ENCODE data around the gene FKBP14. TPM values are rescaled to one million over a fixed set of nuclear protein-coding genes. Genes with fewer than 3 reads are reported as not detected.

Gene FKBP14
- total RNA-seq, 1 donor from 2014 or later, result 20.3 TPM

DNA sequence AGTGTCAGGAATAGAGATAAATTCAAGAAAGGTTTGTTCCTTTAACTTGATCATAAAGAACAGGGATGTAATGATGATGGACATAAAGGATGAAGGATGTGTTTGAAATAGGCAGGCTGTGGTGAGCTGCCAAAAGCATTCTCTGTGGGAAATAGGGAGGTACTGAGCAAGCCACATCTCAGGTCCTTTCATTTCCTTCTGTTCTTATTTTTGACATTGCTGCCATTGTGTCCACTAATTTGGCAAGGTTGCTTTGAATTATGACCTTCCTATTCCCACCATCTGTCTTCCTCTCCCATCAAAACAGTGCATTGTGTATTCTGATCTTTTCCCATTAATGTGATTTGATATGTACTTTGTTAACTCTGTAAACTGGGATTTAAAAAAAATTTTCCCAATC is 46.4 kb downstream of the FKBP14 start:
- Mint-ChIP-seq H3K9me3 (peaks cover 2% of the 10 kb centered on the region), H3K4me1 (peaks cover 45% of the 10 kb centered on the region), H3K36me3 (ENCODE audit: low read depth) (peaks cover 2% of the 10 kb centered on the region), H3K4me3 (no peak overlapping the region), H3K27me3 (ENCODE audit: low read depth) (no peaks in the 10 kb centered on the region), H3K27ac (ENCODE audit: unreplicated experiment) (no peak overlapping the region)
- TF ChIP-seq, protein P1, sequence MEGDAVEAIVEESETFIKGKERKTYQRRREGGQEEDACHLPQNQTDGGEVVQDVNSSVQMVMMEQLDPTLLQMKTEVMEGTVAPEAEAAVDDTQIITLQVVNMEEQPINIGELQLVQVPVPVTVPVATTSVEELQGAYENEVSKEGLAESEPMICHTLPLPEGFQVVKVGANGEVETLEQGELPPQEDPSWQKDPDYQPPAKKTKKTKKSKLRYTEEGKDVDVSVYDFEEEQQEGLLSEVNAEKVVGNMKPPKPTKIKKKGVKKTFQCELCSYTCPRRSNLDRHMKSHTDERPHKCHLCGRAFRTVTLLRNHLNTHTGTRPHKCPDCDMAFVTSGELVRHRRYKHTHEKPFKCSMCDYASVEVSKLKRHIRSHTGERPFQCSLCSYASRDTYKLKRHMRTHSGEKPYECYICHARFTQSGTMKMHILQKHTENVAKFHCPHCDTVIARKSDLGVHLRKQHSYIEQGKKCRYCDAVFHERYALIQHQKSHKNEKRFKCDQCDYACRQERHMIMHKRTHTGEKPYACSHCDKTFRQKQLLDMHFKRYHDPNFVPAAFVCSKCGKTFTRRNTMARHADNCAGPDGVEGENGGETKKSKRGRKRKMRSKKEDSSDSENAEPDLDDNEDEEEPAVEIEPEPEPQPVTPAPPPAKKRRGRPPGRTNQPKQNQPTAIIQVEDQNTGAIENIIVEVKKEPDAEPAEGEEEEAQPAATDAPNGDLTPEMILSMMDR (conservative IDR thresholded peaks at IDR 0.05), result no peak
- DNase-seq (ENCODE audit: low read depth, low spot score), result no peak

DNA sequence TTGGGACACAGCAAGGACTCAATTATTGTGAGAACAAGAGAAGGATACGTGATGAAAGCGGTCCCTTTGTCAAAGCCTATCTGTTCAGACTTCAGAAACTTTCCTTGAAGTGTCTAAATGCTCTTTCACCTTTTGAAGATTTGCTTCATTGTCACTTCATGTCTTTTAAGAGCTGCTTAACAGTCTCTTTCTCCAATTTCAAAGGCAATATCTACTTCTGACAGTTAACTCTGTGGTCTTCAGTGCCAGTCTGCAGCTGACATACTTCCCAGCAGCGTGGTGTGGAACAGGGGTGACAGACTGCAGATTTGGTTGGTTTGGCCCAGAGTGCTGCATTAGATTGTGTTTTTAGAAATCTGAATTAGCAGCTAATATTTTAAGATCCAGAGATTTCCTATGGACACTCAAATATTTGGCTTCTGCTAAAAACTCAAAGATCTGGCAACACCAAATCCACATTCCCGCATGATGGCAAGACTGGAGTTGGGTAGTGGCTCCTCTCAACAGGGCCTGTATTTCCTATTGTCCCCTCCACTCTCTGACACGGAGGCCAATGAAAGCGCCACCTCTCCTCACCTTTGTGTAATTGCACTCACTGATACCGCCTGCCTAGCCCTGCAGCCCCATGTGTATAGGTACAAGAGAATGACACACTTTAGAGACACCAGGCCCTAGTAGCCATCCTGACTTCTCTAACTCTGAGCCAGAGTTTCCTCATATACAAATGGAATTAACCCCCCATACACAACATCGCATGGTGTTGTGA is 48.4 kb downstream of the FKBP14 start:
- no peak for DNase-seq (ENCODE audit: low read depth, low spot score)
- H3K27me3 Mint-ChIP-seq (ENCODE audit: low read depth), result no peaks in the 10 kb centered on the region
- peaks cover 45% of the 10 kb centered on the region for H3K4me1 Mint-ChIP-seq
- TF ChIP-seq, protein P1 (conservative IDR thresholded peaks at IDR 0.05), result peak; percentile 28
- H3K36me3 Mint-ChIP-seq (ENCODE audit: low read depth), result no peaks in the 10 kb centered on the region
- H3K4me3 Mint-ChIP-seq, result peak overlapping the region; percentile 42
- no peaks in the 10 kb centered on the region for H3K9me3 Mint-ChIP-seq
- peak overlapping the region; percentile 27 for H3K27ac Mint-ChIP-seq (ENCODE audit: unreplicated experiment)

GRCh38 chr7:29976673-29977415 is 49.7 kb downstream of the FKBP14 start:
- TF ChIP-seq, protein P1 (conservative IDR thresholded peaks at IDR 0.05), result no peak
- DNase-seq (ENCODE audit: low read depth, low spot score), result peak; percentile 25
- H3K4me1 Mint-ChIP-seq, result peaks cover 46% of the 10 kb centered on the region
- H3K36me3 Mint-ChIP-seq (ENCODE audit: low read depth), result no peaks in the 10 kb centered on the region
- H3K27me3 Mint-ChIP-seq (ENCODE audit: low read depth), result no peaks in the 10 kb centered on the region
- peak overlapping the region; percentile 62 for H3K4me3 Mint-ChIP-seq
- peak overlapping the region; percentile 90 for H3K27ac Mint-ChIP-seq (ENCODE audit: unreplicated experiment)
- H3K9me3 Mint-ChIP-seq, result no peaks in the 10 kb centered on the region

DNA sequence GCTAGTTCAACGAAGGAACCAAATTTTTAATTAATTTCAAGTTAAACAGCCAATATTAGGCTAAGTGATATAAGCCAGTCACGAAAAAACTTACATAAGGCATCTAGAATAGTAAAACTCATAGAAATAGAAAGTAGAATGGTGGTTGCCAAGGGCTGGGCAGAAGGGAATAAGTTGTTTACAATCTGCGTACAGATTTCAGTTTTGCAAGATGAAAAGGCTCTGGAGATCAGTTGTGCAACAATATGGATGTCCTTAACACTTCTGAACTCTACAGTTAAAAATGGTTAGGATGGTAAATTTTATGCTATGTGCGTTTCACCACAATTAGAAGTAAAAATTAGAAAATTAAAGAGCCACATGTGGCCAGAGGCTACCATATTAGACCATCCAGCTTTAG is 50.2 kb downstream of the FKBP14 start:
- DNase-seq (ENCODE audit: low read depth, low spot score), result no peak
- TF ChIP-seq, protein P1 (conservative IDR thresholded peaks at IDR 0.05), result no peak

DNA sequence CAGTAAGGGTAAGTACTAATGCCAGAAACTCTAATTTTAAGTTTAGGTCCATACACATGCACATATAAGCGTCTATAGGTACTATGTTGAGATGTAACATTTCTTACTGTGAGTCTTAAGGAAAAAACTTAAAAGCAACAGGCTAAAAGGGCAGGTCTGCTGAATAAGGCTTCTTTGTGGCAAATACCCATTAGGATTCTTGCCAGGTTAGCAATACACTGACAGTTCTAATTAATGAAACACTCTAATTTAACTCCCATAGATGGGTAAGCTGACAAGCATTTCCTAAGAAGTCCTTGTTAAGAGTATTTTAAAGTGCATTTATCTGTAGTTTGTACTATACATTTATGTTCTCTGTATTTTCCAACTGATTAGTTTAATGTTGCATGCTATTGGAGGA is 50.9 kb downstream of the FKBP14 start:
- Mint-ChIP-seq H3K4me1 (peaks cover 54% of the 10 kb centered on the region), H3K9me3 (peaks cover 1% of the 10 kb centered on the region), H3K4me3 (peak overlapping the region; percentile 5), H3K27me3 (ENCODE audit: low read depth) (no peaks in the 10 kb centered on the region), H3K27ac (ENCODE audit: unreplicated experiment) (no peak overlapping the region), H3K36me3 (ENCODE audit: low read depth) (no peaks in the 10 kb centered on the region)
- DNase-seq (ENCODE audit: low read depth, low spot score), result no peak
- TF ChIP-seq, protein P1 (conservative IDR thresholded peaks at IDR 0.05), result no peak

More for the DNA sequence above, 50.2 kb downstream of the FKBP14 start:
- Mint-ChIP-seq H3K36me3 (ENCODE audit: low read depth) (no peaks in the 10 kb centered on the region), H3K4me1 (peaks cover 50% of the 10 kb centered on the region), H3K27me3 (ENCODE audit: low read depth) (no peaks in the 10 kb centered on the region), H3K27ac (ENCODE audit: unreplicated experiment) (no peak overlapping the region), H3K4me3 (no peak overlapping the region), H3K9me3 (no peaks in the 10 kb centered on the region)
